NCI-H748 treated with DMSO at 0.1 percent for 48 hours (cell line): ENCODE data around the gene TGFBR1.

Experiments used
- DNase-seq: peaks from one replicate; lab custom pipeline; 2025; lab: John Stamatoyannopoulos, UW

Gene TGFBR1

GRCh38 chr9:99171225-99172123 lies 66.6 kb downstream of the TGFBR1 start:
- DNase-seq, result no peak

DNA sequence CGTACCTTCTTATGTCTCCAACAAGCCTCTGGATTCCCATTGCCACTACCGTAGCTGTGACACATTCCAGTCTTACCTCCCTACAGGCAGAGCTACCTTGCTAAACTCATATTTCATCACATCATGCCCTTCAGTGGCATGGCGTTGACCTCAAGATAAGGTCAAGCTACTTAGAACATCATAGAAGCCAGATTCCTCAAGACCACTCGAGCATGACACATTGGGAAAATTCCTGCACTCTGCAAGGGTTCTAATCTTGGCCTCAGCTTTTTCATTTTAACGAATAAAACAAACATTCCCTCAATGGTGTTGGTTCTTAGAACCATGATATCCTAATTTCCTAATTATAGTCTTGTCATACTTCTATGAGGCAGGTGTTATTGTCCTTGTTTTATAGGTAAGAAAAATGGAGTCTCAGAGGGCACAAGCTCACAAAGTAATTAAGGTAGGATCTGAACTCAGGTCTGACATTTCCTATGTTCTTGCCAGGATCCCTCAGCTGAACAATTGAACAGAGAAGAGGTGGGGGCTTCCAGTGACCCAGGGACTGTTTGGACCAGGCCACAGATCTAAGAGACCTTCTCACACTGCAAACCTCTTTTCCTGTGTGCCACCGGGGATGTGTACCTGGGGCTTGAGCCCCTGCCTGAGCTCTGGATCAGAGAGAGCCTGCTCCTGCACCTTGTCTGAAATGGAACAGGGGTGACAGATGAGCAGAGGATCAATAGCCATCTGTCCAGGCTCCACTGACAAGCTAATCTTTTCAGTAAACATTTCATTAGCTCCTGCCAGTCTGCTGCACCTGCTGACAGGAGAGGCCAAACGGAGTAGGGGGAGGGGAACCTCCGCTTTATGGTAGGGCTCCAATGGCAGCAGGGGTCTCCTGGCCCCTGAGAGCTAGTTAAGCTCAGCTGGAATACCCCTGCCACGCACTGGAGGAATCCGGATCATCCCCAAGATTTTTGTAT lies 67.5 kb downstream of the TGFBR1 start:
- DNase-seq, result peak; percentile 77

DNA sequence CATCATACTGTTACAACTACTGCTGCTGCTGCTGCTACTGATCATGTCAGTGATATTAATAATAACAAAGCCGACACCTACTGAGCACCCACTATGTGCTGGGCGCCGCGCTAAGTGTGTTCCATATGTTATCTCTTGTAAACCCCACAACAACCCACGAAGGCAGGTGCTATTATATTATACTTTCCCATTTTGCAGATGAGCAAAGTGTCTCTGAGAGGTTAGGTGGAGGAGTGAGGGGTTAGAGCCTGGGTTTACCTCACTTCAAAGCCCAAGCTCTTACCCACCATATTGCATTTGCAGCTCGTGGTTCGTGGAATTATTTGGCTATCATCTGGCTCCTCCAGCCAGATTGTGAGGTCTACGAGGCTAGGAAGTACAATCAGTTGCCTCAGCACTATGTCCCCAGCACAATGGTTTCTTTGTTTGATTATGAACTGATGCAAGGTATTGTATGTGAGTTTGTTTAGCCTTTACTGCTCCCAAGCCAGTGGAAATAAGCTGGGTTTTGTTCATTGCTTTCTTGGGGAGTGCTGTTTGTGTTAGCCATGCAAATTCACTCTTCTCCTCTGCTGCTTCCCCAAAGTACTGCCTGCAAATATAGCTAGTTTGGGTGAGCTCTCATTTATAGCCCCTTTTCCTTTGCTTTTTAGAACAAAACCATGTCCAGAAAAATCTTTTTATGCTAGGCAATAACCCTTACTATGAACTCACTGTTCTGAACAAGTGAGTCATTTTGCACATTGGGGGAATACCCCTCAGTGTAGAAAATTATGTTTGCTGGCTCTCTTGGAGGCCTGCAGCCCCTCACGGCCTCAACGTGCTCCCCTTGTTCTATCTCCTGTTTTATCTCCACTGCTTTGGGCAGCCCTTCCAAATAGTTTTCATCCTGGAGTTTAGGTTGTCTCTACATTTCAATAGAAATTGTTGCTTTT lies 68.9 kb downstream of the TGFBR1 start:
- peak; percentile 80 for DNase-seq

- DNase-seq, result no peak
Measured at GRCh38 chr9:99176527-99177013, 71.7 kb downstream of the TGFBR1 start.

GRCh38 chr9:99177576-99178366 lies 72.9 kb downstream of the TGFBR1 start:
- no peak for DNase-seq

DNA sequence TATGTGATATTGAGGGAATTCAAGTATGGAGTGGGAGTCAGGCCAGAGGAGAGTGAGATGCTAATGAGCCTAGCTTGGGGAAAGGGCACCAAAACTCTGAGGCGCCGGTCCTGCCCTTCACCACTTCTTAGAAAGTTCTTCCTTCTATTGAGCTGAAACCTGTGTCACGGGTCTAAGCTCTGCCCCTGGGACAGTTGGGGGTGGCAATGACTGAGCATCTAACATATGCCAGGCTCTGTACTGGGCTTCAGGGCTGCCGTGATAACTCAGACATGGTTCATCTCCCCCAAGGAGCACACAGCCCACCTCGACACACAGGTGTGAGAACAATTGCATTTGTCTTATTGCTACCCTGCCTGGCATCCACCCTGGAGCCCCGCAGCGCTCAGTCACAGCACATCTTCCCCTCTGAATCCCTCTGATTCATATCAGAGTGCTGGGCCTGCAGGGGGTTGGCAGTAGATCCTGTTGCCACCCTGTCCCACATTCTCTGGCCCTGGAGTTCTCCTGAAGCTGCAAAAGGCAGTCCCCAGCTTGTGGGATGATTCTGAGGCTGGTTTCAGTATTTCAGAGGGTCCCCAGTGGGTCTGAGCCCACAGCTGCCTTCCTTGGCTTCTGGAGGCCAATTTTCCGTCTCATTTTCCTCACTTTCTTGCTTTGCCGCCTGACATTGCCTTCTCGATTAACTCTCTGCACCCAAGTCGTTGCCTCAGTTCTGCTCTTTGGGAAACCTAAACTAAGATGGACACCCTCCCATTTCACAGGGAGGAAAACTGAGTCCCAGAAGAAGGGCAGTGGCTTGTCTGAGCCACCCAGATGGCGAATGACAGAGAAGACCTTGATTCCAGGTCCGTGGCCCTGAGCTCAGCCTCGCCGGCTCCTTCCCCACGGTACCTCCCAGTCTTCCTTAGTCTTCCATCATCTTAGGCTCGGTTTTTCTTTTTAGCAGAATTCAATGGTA lies 74.3 kb downstream of the TGFBR1 start:
- no peak for DNase-seq

DNA sequence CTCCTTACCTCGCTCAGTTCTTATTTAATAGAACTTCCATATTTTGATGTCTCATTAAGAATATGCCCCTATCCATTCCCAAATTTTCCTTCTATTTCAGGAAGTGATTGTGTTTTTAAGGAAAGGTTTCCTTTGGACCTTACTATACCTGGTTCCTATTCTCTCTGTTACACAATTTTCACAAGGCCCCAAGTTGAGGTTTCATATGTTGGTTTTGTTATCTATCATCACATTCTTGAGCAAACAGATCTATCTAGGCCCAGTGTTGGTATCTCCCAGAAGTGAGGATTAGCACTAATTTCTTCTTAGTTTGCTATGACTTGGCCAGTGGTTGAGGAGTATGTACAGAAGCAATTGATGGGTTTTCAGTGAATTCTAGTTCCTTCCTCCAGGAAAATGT lies 75.3 kb downstream of the TGFBR1 start:
- DNase-seq, result no peak

- no peak for DNase-seq
Measured at GRCh38 chr9:99180662-99181061, 75.7 kb downstream of the TGFBR1 start.

- no peak for DNase-seq
Measured at GRCh38 chr9:99181206-99181605, 76.3 kb downstream of the TGFBR1 start.

DNA sequence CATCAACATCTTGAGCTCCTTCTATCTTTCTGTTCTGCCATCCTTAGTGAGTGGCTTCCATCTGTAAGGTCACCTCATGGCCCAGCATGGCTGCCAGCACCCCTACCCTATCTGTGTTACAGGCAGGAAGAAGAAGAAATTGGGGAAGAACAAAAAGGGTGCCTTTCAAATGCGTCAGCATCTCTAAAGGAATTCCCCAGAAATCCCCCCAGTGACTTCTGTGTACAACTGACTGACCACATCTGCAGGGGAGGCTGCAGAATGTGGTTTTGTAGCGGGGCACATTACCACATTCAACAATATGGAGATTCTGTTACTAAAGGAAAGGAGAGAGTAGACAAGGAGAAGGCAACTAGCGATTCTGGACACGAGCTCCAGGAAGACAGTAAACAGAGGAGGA lies 76.7 kb downstream of the TGFBR1 start:
- no peak for DNase-seq

DNA sequence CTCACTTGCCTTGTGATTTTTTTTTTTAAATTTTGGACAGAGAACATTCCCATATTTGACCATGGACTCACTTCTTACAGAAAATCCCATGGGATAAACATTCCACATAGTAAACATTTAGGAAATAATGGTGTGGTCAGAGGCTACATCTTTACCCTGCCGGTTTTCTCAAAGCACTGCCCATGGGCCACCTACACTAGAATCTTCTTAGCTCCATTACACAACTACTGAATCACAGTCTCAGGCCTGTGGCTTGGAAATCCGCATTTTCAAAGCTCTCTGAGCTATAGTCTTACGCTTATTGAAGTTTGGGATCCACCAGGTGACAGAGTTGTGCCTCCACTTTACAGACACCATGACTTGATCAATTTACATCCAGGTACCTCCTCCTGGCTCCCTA lies 77.4 kb downstream of the TGFBR1 start:
- DNase-seq, result no peak

DNA sequence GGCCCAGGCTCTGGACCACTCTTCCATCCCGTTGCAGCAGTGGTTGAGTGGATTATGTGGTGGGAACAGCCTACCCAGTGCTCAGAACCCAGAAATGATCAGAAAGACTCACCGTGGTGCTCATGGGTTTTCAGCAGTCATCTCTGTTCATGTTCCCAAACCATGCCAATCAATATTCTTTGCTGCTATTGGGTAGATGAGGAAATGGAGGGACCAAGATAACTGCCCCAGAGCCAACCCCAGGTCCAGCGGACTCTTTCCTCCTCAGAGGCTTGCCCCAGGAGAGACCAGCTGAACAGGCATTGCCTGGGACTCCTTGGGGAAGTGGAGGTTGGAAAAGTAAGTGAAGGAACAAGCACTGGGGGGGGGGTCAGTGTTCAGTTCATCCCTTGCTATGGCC lies 78.7 kb downstream of the TGFBR1 start:
- no peak for DNase-seq

DNA sequence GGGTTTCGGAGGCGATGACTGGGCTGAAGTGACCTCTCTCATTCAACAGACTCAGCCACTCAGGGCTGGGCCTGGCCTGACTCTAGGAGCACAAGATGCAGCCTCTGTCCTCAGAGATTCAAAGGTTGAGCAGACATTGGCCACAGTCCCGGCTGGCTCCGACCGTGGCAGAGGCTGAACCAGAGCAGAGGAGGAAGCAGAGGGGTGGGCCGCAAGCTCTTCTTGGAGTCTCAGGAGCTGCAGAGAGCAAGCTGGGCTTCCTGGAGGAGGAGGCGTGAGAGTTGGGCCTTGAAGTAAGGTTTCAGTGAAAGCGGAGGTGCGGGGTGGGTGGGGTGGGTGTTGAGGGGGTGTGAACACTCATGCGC lies 79.2 kb downstream of the TGFBR1 start:
- no peak for DNase-seq

DNA sequence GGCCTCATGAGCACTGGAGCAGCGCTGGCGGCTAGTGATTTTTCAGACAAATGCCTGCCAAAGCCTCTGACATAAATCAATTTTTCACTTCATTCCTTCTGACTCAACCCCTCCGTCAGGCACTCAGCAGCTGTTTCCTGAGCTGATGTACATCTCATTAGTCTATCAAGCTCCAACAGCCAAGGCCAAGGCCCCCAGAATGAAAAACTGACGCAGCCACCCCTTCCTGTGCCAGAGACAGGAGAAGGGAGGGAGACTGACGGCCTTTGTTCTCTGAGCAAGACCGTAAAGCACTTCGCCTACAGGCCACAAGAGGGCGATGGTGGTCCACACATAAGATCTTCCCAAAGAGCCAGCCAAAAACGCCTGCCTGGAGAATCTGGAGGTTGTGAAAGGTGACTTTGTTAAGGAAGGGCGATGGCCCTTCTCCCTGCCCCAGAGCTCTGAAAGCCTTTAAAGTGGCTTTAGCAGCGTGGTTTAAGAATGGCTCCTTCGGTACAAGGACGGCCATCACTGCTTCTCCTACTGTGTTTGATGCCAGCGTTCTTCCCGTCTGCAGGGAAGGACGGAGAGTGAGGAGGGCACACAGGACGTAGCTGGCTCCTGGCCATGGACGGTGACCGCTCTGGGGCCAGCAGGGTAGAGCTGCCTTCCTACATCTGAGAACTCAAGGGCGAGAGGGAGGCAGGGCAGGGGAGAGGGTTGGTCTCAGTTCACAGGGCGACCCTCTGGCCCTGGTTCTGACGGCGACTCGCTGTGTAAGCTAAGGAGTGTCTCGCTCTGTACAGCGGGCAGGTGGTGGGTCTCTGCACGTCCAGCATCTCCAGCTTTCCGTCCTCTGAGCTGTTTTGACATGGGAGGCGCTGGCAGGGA lies 79.8 kb downstream of the TGFBR1 start:
- DNase-seq, result peak; percentile 78

DNA sequence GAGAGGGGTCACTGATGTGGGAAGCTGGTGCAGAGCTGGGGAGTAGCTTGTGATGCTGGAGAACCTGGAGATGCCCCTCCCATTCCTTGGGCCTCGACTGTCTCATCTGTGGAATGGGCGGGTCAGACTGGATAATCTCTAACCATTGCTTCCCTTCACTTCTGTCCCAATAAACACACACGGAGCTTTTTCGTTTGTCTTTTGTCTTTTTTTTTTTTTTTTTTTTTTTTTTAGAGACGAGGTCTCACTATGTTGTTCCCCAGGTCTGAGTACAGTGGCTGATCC lies 80.4 kb downstream of the TGFBR1 start:
- DNase-seq, result no peak

- DNase-seq, result no peak
Measured at GRCh38 chr9:99185934-99186333, 81.0 kb downstream of the TGFBR1 start.

DNA sequence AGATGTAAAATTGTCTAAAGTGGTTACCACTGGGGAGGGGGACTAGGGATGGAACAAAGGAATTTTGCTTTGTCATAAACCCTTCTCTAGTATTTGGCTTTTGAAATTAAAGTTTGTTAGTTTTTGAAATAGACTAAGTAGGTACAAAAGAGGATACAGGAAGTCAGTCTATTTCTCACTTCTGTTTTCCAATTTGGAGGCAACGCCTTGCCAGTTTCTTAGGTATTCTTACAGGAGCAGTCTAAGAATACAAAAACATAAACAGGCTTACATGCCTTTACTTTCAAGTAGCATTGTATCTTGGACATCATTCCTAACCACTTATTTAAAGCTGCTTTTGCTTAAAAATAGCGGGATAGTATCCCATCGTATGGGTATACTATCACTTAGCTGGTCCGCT lies 82.4 kb downstream of the TGFBR1 start:
- no peak for DNase-seq

- DNase-seq, result no peak
Measured at GRCh38 chr9:99189186-99189585, 84.3 kb downstream of the TGFBR1 start.
